H7 (cell line): Measurements from ENCODE around the gene CDKN2B. TPM values are rescaled to one million over a fixed set of nuclear protein-coding genes. Genes with fewer than 3 reads are reported as not detected.
A peak's percentile ranks its signal among the peaks of the same experiment; 100 is the strongest.

ENCODE experiments used
- DNase-seq: peaks from one replicate; pipeline ENCODE4 v3.0.0; 2012
- H3K27me3 ChIP-seq: 2 replicates; pipeline ENCODE4 v1.6.0; 2011; ENCODE audit warnings: mild to moderate bottlenecking, low read length; ENCODE audit not compliant: control insufficient read depth, insufficient read depth
- H3K36me3 ChIP-seq: replicated peaks from 2 replicates; pipeline ENCODE4 v1.5.1; 2011; ENCODE audit warnings: low read length; ENCODE audit not compliant: control insufficient read depth, insufficient read depth
- H3K4me3 ChIP-seq: 2 replicates; pipeline ENCODE4 v1.5.1; 2011; ENCODE audit warnings: low read depth, mild to moderate bottlenecking, control low read depth, low read length, moderate library complexity; ENCODE audit not compliant: insufficient read depth
- total RNA-seq: library from RNA; depleted of rRNA; stranded (reverse); fragments of >200 nt; shearing (Covaris generic); gene quantifications from 2 replicates; pipeline ENCODE4 v1.2.3, GENCODE V29; 2014

The CDKN2B gene
- total RNA-seq, 1 experiment from 2014 or later: 0.76 TPM

DNA sequence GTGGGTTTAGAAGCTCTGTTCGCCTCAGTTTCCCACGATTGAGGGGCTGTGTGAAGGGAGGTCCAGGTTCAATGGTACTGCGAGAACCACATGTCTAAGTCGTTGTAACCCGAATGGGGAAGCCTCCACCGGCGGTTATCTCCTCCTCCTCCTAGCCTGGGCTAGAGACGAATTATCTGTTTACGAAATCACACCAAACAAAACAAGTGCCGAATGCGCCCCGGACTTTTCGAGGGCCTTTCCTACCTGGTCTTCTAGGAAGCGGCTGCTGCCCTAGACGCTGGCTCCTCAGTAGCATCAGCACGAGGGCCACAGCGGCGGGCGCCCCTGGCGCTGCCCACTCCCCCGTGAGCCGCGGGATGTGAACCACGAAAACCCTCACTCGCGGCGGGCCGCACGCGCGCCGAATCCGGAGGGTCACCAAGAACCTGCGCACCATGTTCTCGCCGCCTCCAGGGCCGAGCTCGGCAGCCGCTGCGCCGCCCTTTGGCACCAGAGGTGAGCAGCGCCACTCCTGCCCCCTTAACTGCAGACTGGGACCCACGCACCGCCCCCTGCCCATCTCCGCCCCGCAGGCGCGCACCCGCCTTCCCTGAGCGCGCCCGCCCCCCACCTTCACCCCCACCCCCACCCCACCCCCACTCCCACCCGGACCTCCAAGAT, 15.1 kb downstream of the CDKN2B start, which contains the start of gene CDKN2A:
TSS of gene CDKN2A (minus strand) at position 500 of the 663 bp plus-strand sequence.
- peak; percentile 70 for DNase-seq
- Histone ChIP-seq H3K36me3 (no peaks in the 10 kb centered on the region), H3K27me3 (peaks cover 87% of the 10 kb centered on the region), H3K4me3 (peak within 1 kb of the TSS; percentile 62)

DNA sequence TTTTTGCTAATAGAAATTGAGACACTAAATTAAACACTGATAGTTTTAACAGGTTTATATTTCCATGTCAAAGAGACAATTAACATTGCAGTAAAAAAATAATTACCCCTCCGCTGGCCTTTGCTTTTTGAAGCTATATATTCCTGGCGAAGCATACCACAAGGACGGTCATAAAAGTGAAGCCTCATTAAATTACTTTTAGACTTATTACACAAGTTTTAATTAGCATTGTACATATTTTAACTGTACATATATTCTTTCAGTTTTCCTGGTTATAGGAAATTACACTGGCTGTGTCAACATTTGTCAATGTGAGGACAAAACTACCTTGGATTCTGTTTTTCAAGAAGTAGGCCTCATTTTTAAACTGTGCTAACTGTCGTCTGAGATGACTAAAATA, 16.1 kb downstream of the CDKN2B start:
- peaks cover 97% of the 10 kb centered on the region for H3K27me3 ChIP-seq

DNA sequence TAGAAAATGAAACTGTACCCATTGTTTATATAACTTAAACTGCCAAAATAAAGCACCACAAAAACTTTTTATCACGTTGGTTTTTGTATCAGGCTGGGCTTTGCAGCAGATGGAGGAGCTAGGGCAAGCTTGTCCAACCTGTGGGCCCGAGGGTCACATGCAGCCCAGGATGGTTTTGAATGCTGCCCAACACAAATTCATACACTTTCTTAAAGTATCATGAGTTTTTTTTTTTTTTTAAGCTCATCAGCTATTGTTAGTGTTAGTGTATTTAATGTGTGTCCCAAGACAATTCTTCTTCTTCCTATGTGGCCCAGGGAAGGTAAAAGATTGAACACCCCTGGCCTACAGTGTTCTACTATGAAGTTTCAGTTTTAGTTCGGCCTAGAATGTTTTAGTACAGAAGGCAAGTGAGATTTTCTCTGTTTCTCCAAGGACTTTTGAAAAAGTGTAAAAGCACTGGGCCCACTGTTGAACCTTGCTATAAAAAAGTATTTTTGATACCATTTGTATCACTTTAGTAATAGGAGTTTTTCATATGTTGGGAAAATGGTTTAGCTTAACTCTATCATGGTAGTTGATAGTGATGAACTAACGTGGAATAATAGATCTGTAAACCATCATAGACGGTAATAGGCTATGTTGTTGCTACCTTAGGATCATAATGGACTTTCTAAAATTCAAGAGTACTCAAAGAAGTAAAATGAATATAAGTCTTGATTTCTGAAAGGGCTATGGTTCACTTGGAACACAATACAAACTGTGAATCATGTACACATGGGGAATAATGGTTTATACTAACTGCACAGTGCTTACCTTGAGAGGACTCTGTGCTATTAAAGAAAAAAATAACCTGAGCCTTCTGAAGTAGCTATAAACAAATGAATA, 17.8 kb downstream of the CDKN2B start:
- Histone ChIP-seq H3K27me3 (peaks cover 98% of the 10 kb centered on the region), H3K4me3 (no peak overlapping the region), H3K36me3 (no peaks in the 10 kb centered on the region)
- no peak for DNase-seq

More for the DNA sequence above, 16.1 kb downstream of the CDKN2B start:
- no peak for DNase-seq
- Histone ChIP-seq H3K36me3 (no peaks in the 10 kb centered on the region), H3K4me3 (no peak overlapping the region)

DNA sequence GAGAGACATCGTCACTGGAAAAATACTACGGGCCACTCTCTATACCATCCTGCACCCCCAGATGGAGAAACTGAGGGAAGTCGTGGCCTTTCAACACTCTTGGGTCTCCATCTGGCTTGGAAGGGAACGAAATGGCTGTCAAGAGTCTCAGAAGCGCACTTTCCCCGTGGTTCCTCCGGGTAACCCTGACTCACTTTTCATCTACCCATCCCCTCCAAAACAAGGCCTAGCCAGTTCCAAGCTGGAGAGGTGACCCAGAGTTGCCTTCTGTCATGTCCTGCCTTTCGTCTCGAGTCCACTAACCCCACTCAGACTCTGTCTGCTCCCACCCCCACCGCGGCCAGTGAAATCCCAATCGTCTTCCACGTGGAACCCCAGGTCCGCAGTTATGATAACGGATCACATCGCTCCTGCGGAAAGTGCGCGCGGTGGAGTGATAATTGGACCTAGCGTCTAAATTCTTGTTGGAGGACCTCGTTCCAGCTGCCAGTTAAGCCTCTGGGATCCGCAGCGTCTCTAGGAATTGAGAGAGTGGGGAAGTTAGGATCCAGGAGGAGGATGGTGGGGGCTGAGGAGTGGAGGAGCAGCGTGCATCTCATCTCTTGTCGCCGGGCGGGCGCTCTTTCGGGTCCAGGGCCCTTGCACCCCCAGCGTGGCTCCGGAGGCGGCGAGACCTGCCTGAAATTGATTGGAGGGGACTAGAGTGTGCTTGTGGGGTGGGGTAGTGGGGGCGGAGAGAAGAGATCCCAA, 19.5 kb downstream of the CDKN2B start:
- Histone ChIP-seq H3K4me3 (peak overlapping the region; percentile 15; the same call in 1 of the 2 replicates), H3K36me3 (no peaks in the 10 kb centered on the region), H3K27me3 (peaks cover 98% of the 10 kb centered on the region)
- peak; percentile 55 for DNase-seq

DNA sequence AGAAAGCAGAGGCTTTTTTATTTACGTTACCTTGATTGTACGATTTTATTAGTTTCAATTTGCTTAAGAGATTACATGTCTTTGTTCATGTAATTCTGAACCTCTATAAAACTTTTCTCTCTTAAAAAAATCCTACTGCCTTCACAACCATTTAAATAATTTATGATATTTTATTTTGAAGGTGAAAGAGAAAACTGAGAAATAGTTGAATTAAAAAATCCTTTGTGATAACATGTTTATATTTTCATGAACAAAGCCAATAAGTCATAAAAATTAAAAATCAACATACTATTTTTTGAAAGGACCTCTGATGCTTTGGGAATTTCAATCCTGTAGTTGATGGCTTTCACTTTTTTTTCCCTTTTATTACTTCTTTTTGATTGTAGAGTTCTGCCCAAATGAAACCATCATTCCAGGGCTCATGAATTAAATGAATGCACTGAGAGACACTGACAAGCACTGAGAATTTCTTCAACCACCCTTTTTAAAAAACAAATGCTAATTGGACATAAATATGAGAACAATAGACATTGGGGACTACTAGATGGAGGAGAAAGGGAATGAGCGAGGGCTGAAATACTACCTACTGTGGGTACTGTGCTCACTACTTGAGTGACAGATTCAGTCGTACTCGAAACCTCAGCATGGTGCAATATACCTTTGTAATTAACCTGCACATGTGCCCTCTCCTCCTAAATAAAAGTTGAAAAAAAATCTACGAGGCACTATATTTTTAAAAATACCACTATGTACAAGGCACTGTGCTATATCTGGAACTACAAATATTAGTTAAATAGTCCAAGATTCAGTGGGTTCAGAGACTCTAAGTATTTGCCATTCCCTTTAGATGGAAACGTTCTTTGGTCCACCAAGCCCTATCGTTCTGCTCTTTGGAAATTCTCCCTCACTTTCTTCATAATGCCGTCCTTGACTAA, 20.8 kb downstream of the CDKN2B start:
- DNase-seq: no peak
- Histone ChIP-seq H3K4me3 (no peak overlapping the region), H3K27me3 (peaks cover 99% of the 10 kb centered on the region), H3K36me3 (no peaks in the 10 kb centered on the region)

DNA sequence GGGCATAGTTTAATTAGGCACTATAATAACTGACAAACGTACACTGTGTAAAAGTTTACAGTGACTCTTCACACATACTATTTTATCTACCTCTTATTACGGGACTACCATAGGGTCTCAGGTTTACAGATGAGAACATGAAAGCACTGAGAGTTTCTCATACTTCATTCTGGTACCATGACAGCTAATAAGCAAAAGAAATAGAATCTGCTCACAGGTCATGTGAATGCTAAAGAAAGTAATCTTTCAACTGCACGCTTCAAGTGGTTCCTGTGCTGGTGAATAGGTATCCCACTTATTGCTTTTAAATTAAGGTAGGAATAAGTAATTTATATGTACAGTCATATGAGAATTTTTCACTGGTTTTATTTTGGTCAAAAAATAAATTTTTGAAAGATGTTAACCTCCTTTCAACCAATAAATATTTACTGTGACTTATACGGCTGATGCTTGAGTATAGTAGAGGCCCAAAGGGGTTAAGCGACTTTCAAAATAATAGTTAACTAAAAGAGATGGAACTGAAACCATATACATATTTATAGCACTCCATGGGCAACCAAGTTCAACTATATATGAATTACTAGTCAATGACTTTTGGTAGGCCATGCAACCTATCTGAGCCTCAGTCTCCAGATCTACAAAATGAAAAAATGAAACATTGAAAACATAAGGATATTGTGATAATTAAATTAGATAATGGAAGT, 23.0 kb downstream of the CDKN2B start:
- no peak overlapping the region for H3K4me3 ChIP-seq

DNA sequence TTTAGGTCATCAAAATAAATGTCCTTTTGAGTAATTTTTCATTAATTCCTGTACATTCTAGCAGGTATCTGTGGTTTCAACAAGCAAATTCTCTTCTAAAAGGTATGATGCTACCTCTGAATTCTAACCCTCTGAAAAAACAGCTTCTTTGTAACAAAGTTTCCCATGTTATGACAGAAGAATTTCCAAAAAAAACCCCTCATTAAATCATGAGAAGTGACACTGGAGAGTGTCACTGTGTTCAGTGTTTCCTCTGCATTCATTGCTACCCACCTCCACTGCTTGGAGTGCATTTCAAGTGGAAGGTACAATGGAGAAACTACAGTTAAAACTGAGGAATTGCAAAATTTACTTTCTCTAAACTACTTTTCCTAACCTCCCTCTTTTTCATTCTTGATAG, 25.0 kb downstream of the CDKN2B start:
- H3K27me3 ChIP-seq: peaks cover 95% of the 10 kb centered on the region
- no peak for DNase-seq
- H3K36me3 ChIP-seq: no peaks in the 10 kb centered on the region
- no peak overlapping the region for H3K4me3 ChIP-seq

More for the DNA sequence above, 23.0 kb downstream of the CDKN2B start:
- H3K27me3 ChIP-seq: peaks cover 99% of the 10 kb centered on the region
- no peak for DNase-seq
- H3K36me3 ChIP-seq: no peaks in the 10 kb centered on the region

DNA sequence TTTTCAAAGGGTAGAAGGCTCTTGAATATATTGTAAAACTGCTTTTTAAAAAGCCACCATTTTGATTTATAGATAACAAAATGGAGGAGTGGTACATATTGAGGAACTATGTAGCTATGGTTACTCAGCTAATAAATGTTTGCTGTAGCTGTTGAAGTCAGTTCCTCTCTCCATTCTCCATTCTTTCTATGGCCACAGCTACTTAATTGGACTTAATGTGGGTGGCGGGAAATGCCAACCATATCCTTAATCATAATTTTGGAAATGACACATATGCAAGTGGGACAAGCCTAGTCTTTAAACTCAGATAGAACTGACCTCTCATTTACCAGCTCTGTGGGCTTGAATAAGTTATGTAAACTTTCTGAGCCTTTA, 25.6 kb downstream of the CDKN2B start:
- Histone ChIP-seq H3K4me3 (no peak overlapping the region), H3K27me3 (peaks cover 95% of the 10 kb centered on the region), H3K36me3 (no peaks in the 10 kb centered on the region)
- DNase-seq: no peak

DNA sequence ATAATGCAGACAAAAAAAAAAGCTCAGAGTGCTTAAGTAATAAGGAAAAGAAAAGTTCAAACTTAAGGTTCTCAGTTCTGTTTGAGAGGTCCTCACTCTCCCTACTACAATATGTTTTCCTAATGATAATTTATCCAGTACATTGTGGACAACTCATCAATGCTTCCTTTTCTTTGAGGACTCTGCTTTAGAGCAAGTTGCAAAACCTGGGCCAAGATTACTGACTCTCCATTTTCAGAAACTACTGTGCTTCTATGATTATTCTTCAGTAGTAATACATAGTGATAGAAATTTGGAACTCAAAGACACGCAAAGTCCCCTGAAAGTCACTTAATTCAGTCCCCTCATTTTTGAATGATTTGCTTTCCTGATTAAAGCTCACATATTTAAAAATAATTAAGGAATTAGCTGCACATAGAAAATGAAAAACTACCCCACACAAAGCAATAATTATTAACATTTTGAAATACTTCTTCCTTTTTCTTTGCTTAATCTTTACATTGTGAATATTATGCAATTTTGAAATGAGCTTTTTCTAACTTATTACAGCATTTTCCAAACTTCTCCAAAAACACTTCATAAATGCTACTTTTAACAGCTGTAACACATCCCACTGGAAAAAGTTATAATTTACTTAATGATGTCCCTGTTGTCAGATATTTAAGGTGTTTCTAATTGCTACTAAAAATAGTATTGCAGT, 26.1 kb downstream of the CDKN2B start:
- peaks cover 94% of the 10 kb centered on the region for H3K27me3 ChIP-seq
- no peaks in the 10 kb centered on the region for H3K36me3 ChIP-seq
- no peak for DNase-seq
- no peak overlapping the region for H3K4me3 ChIP-seq

DNA sequence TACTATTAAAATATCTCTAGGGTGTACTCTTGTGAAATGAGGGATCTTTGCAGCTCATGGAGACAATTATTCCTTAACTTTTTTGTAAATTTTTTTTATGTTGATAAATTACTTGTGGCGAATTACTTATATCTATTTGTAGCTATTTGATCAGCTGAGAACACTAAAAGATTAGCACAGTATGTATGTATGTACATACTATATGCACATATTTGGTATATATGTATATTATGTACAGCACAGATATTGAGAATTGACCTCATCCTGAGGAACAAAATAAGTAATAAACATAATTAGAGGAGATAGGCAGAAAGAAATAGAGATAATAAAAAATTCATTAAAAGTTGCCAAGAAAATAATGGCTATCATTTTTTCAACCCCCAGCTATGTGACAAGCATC, 26.7 kb downstream of the CDKN2B start:
- Histone ChIP-seq H3K4me3 (no peak overlapping the region), H3K36me3 (no peaks in the 10 kb centered on the region), H3K27me3 (peaks cover 94% of the 10 kb centered on the region)
- no peak for DNase-seq

DNA sequence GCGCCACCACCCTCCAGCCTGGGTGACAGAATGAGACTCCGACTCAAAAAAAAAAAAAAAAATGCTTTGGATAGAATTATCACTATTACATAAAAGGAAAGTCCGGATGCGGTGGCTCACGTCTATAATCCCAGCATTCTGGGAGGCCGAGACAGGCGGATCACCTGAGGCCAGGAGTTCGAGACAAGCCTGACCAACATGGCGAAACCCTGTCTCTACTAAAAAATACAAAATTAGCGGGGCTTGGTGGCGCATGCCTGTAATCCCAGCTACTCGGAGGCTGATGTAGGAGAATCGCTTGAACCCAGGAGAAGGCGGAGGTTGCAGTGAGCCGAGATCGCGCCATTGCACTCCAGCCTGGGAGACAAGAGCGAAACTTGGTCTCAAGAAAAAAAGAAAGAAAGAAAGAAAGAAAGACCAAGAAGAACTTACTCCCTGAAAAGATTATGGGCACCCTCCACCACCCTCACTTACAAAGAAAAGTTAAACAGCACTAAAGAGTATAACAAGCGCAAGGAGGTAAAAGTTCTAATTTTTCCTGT, 32.7 kb downstream of the CDKN2B start:
- Histone ChIP-seq H3K4me3 (no peak overlapping the region), H3K36me3 (no peaks in the 10 kb centered on the region)

DNA sequence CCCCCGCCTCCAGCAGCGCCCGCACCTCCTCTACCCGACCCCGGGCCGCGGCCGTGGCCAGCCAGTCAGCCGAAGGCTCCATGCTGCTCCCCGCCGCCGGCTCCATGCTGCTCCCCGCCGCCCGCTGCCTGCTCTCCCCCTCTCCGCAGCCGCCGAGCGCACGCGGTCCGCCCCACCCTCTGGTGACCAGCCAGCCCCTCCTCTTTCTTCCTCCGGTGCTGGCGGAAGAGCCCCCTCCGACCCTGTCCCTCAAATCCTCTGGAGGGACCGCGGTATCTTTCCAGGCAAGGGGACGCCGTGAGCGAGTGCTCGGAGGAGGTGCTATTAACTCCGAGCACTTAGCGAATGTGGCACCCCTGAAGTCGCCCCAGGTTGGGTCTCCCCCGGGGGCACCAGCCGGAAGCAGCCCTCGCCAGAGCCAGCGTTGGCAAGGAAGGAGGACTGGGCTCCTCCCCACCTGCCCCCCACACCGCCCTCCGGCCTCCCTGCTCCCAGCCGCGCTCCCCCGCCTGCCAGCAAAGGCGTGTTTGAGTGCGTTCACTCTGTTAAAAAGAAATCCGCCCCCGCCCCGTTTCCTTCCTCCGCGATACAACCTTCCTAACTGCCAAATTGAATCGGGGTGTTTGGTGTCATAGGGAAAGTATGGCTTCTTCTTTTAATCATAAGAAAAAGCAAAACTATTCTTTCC, 34.2 kb downstream of the CDKN2B start:
- peak; percentile 93 for DNase-seq
- Histone ChIP-seq H3K4me3 (peak overlapping the region; percentile 41), H3K27me3 (peaks cover 98% of the 10 kb centered on the region), H3K36me3 (no peaks in the 10 kb centered on the region)

More for the DNA sequence above, 32.7 kb downstream of the CDKN2B start:
- H3K27me3 ChIP-seq: peaks cover 94% of the 10 kb centered on the region
- no peak for DNase-seq
